ENCODE data around the gene DET1.

- TF ChIP-seq CTCF (IDR thresholded peaks at IDR 0.05; ENCODE audit: low read depth, low read length, poor library complexity, severe bottlenecking) (no peak), EZH2phosphoT487 (IDR thresholded peaks at IDR 0.05; ENCODE audit: borderline replicate concordance, low read length) (no peak)
These were observed 64.2 kb downstream of the DET1 start for GRCh38 chr15:88482263-88482662.
